Activated CD8-positive, alpha-beta memory T cell treated with anti-CD3 and anti-CD28 coated beads for 1 hour (primary cell): ENCODE results near the gene AP2M1.
"Not testable (repeated sequence)": the region's sequence is repeated elsewhere in the genome, so short reads cannot be mapped to it uniquely, and the experiment has no call there.

ENCODE experiments used
- DNase-seq, 2 donors: peaks; one replicate each; pipeline ENCODE4 v3.0.0-alpha.2; 2020; ENCODE audit warnings: low read depth in 1 of 2; ENCODE audit errors: extremely low read depth in 1 of 2

The AP2M1 gene

GRCh38 chr3:184156522-184156955 lies 18.1 kb upstream of the AP2M1 start:
- DNase-seq, result no peak

- no peak for DNase-seq
These were observed 17.4 kb upstream of the AP2M1 start for GRCh38 chr3:184157206-184157605.

GRCh38 chr3:184158404-184158803 lies 16.3 kb upstream of the AP2M1 start:
- DNase-seq, result no peak

- no peak for DNase-seq
These were observed 14.2 kb upstream of the AP2M1 start for GRCh38 chr3:184160456-184160855.

GRCh38 chr3:184162571-184163070 lies 12.0 kb upstream of the AP2M1 start:
- not testable (repeated sequence) for DNase-seq

- DNase-seq, result no peak
These were observed 9.9 kb upstream of the AP2M1 start for GRCh38 chr3:184164648-184165330.

- no peak for DNase-seq
These were observed 9.1 kb upstream of the AP2M1 start for GRCh38 chr3:184165543-184165942.

- DNase-seq, result no peak
These were observed 8.0 kb upstream of the AP2M1 start for GRCh38 chr3:184166671-184167070.

GRCh38 chr3:184167786-184168185 lies 6.9 kb upstream of the AP2M1 start:
- DNase-seq, result no peak

- DNase-seq, result no peak
These were observed 6.1 kb upstream of the AP2M1 start for GRCh38 chr3:184168363-184169120.

- DNase-seq, result no peak
These were observed 4.5 kb upstream of the AP2M1 start for GRCh38 chr3:184169896-184170875.

- DNase-seq, result no peak
These were observed 3.1 kb upstream of the AP2M1 start for GRCh38 chr3:184171562-184171961.

GRCh38 chr3:184172681-184173373 lies 1.8 kb upstream of the AP2M1 start:
- no peak for DNase-seq

GRCh38 chr3:184173374-184173722 lies 1.3 kb upstream of the AP2M1 start:
- no peak for DNase-seq

- no peak for DNase-seq
These were observed 390 bp upstream of the AP2M1 start for GRCh38 chr3:184174284-184174645.

GRCh38 chr3:184175506-184175905 lies 851 bp downstream of the AP2M1 start:
- no peak for DNase-seq

GRCh38 chr3:184175981-184176376 lies 1.3 kb downstream of the AP2M1 start:
- no peak for DNase-seq

GRCh38 chr3:184176377-184177330 lies 2.0 kb downstream of the AP2M1 start:
- DNase-seq, result no peak

GRCh38 chr3:184177331-184177731 lies 2.7 kb downstream of the AP2M1 start:
- DNase-seq, result no peak
